IMR-90 (cell line): ENCODE measurements around the gene EID3. TPM values are rescaled to one million over a fixed set of nuclear protein-coding genes. Genes with fewer than 3 reads are reported as not detected.

Experiments used
- ATAC-seq: fragments of 200-7000 bp; cut with Tn5 transposase; 2 replicates; pipeline ENCODE4 v1.9.1; 2020; ENCODE audit warnings: low read depth, mild to moderate bottlenecking, moderate library complexity
- BruUV-seq: library from RNA; stranded (reverse); fragments of 400-500 nt; replicated peaks from 2 replicates; lab custom pipeline; 2021; lab: Mats Ljungman, UMichigan
- CTCF ChIA-PET: fragments of 300-600 bp; formaldehyde crosslinking; extraction: SDS; loops from one replicate; lab custom pipeline; 2021; ENCODE audit warnings: antibody characterized with exemption; lab: Yijun Ruan, JAX
- POLR2A ChIA-PET: fragments of 300-600 bp; sonication (Branson Sonifier 250); formaldehyde crosslinking; loops from one replicate; lab custom pipeline; 2022; ENCODE audit warnings: antibody characterized with exemption; ENCODE audit not compliant: unreplicated experiment; lab: Charles Lee
- DNase-seq: peaks from one replicate; pipeline ENCODE4 v3.0.0; 2013
- H2AFZ ChIP-seq: replicated peaks from 2 replicates; pipeline ENCODE3; 2013; ENCODE audit warnings: low read length, mild to moderate bottlenecking; ENCODE audit not compliant: poor library complexity
- H2AK5ac ChIP-seq: 2 replicates; pipeline ENCODE4 v1.6.1; 2013; ENCODE audit warnings: low read depth, low read length, inconsistent platforms
- H2AK9ac ChIP-seq: replicated peaks from 2 replicates; pipeline ENCODE3; 2013; ENCODE audit warnings: mild to moderate bottlenecking, low read depth, low read length, moderate library complexity; ENCODE audit not compliant: poor library complexity
- H2BK120ac ChIP-seq: 2 replicates; pipeline ENCODE4 v1.6.1; 2013; ENCODE audit warnings: low read depth, low read length, inconsistent platforms
- H2BK15ac ChIP-seq: 3 replicates; pipeline ENCODE4 v1.6.1; 2013; ENCODE audit warnings: low read depth, low read length, inconsistent platforms
- H2BK20ac ChIP-seq: 2 replicates; pipeline ENCODE4 v1.6.1; 2013; ENCODE audit warnings: low read depth, mild to moderate bottlenecking, inconsistent platforms, low read length, moderate library complexity
- H2BK5ac ChIP-seq: 2 replicates; pipeline ENCODE4 v1.6.1; 2013; ENCODE audit warnings: mild to moderate bottlenecking, low read depth, low read length, inconsistent platforms; ENCODE audit not compliant: poor library complexity, severe bottlenecking
- H3K14ac ChIP-seq: replicated peaks from 2 replicates; pipeline ENCODE4 v1.6.1; 2013; ENCODE audit warnings: low read depth, low read length, inconsistent platforms
- H3K18ac ChIP-seq: 2 replicates; pipeline ENCODE4 v1.6.1; 2013; ENCODE audit warnings: low read depth, low read length, control low read depth
- H3K23ac ChIP-seq: 2 replicates; pipeline ENCODE4 v1.6.1; 2013; ENCODE audit warnings: low read depth, low read length, inconsistent platforms
- H3K27ac ChIP-seq: 2 replicates; pipeline ENCODE4 v1.5.1; 2013; ENCODE audit warnings: mild to moderate bottlenecking, control low read depth, low read length; ENCODE audit not compliant: insufficient read depth
- H3K27me3 ChIP-seq: 2 replicates; pipeline ENCODE4 v1.6.1; 2013; ENCODE audit warnings: low read length; ENCODE audit not compliant: control insufficient read depth, insufficient read depth
- H3K36me3 ChIP-seq: 2 replicates; pipeline ENCODE4 v1.6.1; 2013; ENCODE audit warnings: low read length, mixed read lengths; ENCODE audit not compliant: control insufficient read depth, insufficient read depth
- H3K4ac ChIP-seq: 2 replicates; pipeline ENCODE4 v1.6.1; 2013; ENCODE audit warnings: low read depth, low read length, inconsistent platforms
- H3K4me1 ChIP-seq: 2 replicates; pipeline ENCODE4 v1.6.1; 2013; ENCODE audit warnings: low read length, mixed read lengths; ENCODE audit not compliant: control insufficient read depth, insufficient read depth
- H3K4me2 ChIP-seq: 2 replicates; pipeline ENCODE4 v1.6.1; 2013; ENCODE audit warnings: low read depth, mild to moderate bottlenecking, control low read depth, low read length, moderate library complexity
- H3K4me3 ChIP-seq: 2 replicates; pipeline ENCODE4 v1.5.1; 2013; ENCODE audit warnings: low read depth, mild to moderate bottlenecking, control low read depth, low read length, moderate library complexity; ENCODE audit not compliant: insufficient read depth
- H3K56ac ChIP-seq: 2 replicates; pipeline ENCODE4 v1.6.1; 2013; ENCODE audit warnings: low read length, inconsistent platforms; ENCODE audit not compliant: insufficient read depth; ENCODE audit errors: extremely low read depth
- H3K79me1 ChIP-seq, 2 experiments: 2 replicates each; pipeline ENCODE4 v1.6.1; 2013; ENCODE audit warnings: low read length in 2 of 2, inconsistent platforms in 1 of 2, low read depth in 1 of 2
- H3K9ac ChIP-seq: 2 replicates; pipeline ENCODE4 v1.6.1; 2013; ENCODE audit warnings: low read depth, low read length, control low read depth
- H3K9me1 ChIP-seq: 2 replicates; pipeline ENCODE4 v1.6.1; 2013; ENCODE audit warnings: low read length, inconsistent platforms; ENCODE audit not compliant: insufficient read depth
- H3K9me3 ChIP-seq: 2 replicates; pipeline ENCODE4 v1.6.1; 2013; ENCODE audit warnings: low read length; ENCODE audit not compliant: control insufficient read depth, insufficient read depth
- H4K20me1 ChIP-seq: 2 replicates; pipeline ENCODE4 v1.6.1; 2013; ENCODE audit warnings: low read length, inconsistent platforms; ENCODE audit not compliant: insufficient read depth
- H4K5ac ChIP-seq: 2 replicates; pipeline ENCODE4 v1.6.1; 2013; ENCODE audit warnings: mild to moderate bottlenecking, low read depth, low read length, control low read depth
- H4K8ac ChIP-seq, 2 experiments: 2 replicates each; pipeline ENCODE4 v1.6.1; 2013; ENCODE audit warnings: low read depth in 2 of 2, low read length in 2 of 2, control low read depth in 1 of 2, inconsistent platforms in 1 of 2
- H4K91ac ChIP-seq: 2 replicates; pipeline ENCODE4 v1.6.1; 2013; ENCODE audit warnings: low read depth, low read length, inconsistent platforms; ENCODE audit not compliant: insufficient read depth
- CEBPB ChIP-seq: IDR thresholded peaks from 2 replicates; pipeline ENCODE4 v1.6.1; 2012; ENCODE audit warnings: low read depth, low read length, improper control_type of control experiment
- CHD1 ChIP-seq: IDR thresholded peaks from 2 replicates; pipeline ENCODE4 v1.6.1; 2012; ENCODE audit warnings: low read depth, low read length, improper control_type of control experiment
- CTCF ChIP-seq: conservative IDR thresholded peaks from 2 replicates; pipeline ENCODE4 v1.5.1; 2012; ENCODE audit warnings: mild to moderate bottlenecking, low read depth, low read length, improper control_type of control experiment
- ELK1 ChIP-seq: fragments of 150-350 bp; IDR thresholded peaks from 2 replicates; pipeline ENCODE4 v1.6.1; 2016; ENCODE audit warnings: low read depth, mild to moderate bottlenecking, low read length, moderate library complexity, borderline replicate concordance
- FOS ChIP-seq: fragments of 150-350 bp; IDR thresholded peaks from 2 replicates; pipeline ENCODE4 v1.6.1; 2016; ENCODE audit warnings: low read depth, low read length
- MAFK ChIP-seq: IDR thresholded peaks from 2 replicates; pipeline ENCODE4 v1.6.1; 2012; ENCODE audit warnings: low read depth, low read length, improper control_type of control experiment
- MAZ ChIP-seq: IDR thresholded peaks from 2 replicates; pipeline ENCODE4 v1.6.1; 2012; ENCODE audit warnings: low read depth, mild to moderate bottlenecking, low read length, improper control_type of control experiment, moderate library complexity, borderline replicate concordance
- MXI1 ChIP-seq: IDR thresholded peaks from 2 replicates; pipeline ENCODE4 v1.6.1; 2012; ENCODE audit warnings: low read depth, mild to moderate bottlenecking, low read length, moderate library complexity, borderline replicate concordance
- NFE2L2 ChIP-seq: fragments of 150-350 bp; IDR thresholded peaks from 2 replicates; pipeline ENCODE4 v1.6.1; 2016; ENCODE audit warnings: low read depth, mild to moderate bottlenecking, low read length
- POLR2A ChIP-seq: IDR thresholded peaks from 2 replicates; pipeline ENCODE4 v1.6.1; 2012; ENCODE audit warnings: mild to moderate bottlenecking, low read depth, low read length
- RAD21 ChIP-seq: IDR thresholded peaks from 2 replicates; pipeline ENCODE4 v1.6.1; 2012; ENCODE audit warnings: low read length, improper control_type of control experiment
- RCOR1 ChIP-seq: IDR thresholded peaks from 2 replicates; pipeline ENCODE4 v1.6.1; 2012; ENCODE audit warnings: mild to moderate bottlenecking, low read length, improper control_type of control experiment; ENCODE audit not compliant: insufficient replicate concordance
- RFX5 ChIP-seq: IDR thresholded peaks from 2 replicates; pipeline ENCODE4 v1.8.0; 2012; ENCODE audit warnings: low read depth, mild to moderate bottlenecking, low read length, moderate library complexity
- SMC3 ChIP-seq: fragments of 150-350 bp; IDR thresholded peaks from 2 replicates; pipeline ENCODE4 v1.6.1; 2016; ENCODE audit warnings: low read depth, mild to moderate bottlenecking, antibody characterized with exemption, low read length, moderate library complexity
- USF2 ChIP-seq: fragments of 150-350 bp; IDR thresholded peaks from 2 replicates; pipeline ENCODE4 v1.6.1; 2017; ENCODE audit warnings: mild to moderate bottlenecking, antibody characterized with exemption, low read length, low read depth
- whole genome bisulfite sequencing, 2 experiments: methylation state at CpG; one replicate each; pipeline versions ENCODE4 v1.1.5 to v1.1.7; 2013; ENCODE audit warnings: missing lambda C conversion rate in 2 of 2; ENCODE audit not compliant: insufficient read length in 1 of 2; ENCODE audit errors: extremely low coverage in 2 of 2; 5-methylcytosine and 5-hydroxymethylcytosine counted together
- dilution Hi-C: fragments of 300-500 bp; cut with HindIII; formaldehyde crosslinking; loops from one replicate; pipeline ENCODE4 v1.14.3; 2018; ENCODE audit warnings: low sequenced_read_pairs; ENCODE audit not compliant: unreplicated experiment
- in situ Hi-C: fragments of 300-500 bp; cut with MboI; formaldehyde crosslinking; loops from 3 replicates; pipeline ENCODE4 v1.14.3; 2019; ENCODE audit warnings: low sequenced_read_pairs, inconsistent platforms, mixed read lengths
- intact Hi-C: fragments of 100-400 bp; cut with micrococcal nuclease; formaldehyde crosslinking; loops from 2 replicates; pipeline ENCODE4 v1.10.0; 2022
- polyA plus RNA-seq, 3 experiments: library from polyadenylated mRNA; depleted of rRNA; stranded (reverse); fragments of >200 nt; gene quantifications; 2 replicates each; pipeline ENCODE4 v1.2.3, GENCODE V29; 2012; ENCODE audit warnings: low replicate concordance in 1 of 3
- total RNA-seq: library from RNA; depleted of rRNA; stranded (reverse); fragments of >200 nt; gene quantifications from 2 replicates; pipeline ENCODE4 v1.2.3, GENCODE V29; 2012

EID3 gene
- total and polyA plus RNA-seq, 2 of the 4 experiments (the other 2 are of a cell fraction), result 2.2 to 4.1 TPM

GRCh38 chr12:104294927-104295668 lies 8.4 kb upstream of the EID3 start:
- no peak overlapping the region; the same call in 1 of the 2 replicates for H3K9ac ChIP-seq
- peaks cover 4 to 20% of the 10 kb centered on the region in 2 experiments; a peak in 1 of 4 replicates for H3K79me1 ChIP-seq
- H3K4me2 ChIP-seq, result peak overlapping the region; percentile 54
- no peak overlapping the region for H4K8ac ChIP-seq
- in situ Hi-C loops, result no loop called here
- H3K9me1 ChIP-seq, result peaks cover 6% of the 10 kb centered on the region; the same call in 1 of the 2 replicates
- no peak overlapping the region for H3K56ac ChIP-seq
- H2AK9ac ChIP-seq, result no peak overlapping the region
- no TSS peak for BruUV-seq
- H4K5ac ChIP-seq, result no peak overlapping the region
- H3K36me3 ChIP-seq, result peaks cover 56% of the 10 kb centered on the region
- H4K91ac ChIP-seq, result no peak overlapping the region
- dilution Hi-C loops, result no loop called here
- no peaks in the 10 kb centered on the region for H3K9me3 ChIP-seq
- peaks cover 23% of the 10 kb centered on the region for H3K4me1 ChIP-seq
- no peak overlapping the region for H2BK15ac ChIP-seq
- peak overlapping the region; percentile 2 for H2BK5ac ChIP-seq
- DNase-seq (no peak), ATAC-seq (no peak)
- WGBS, 2 experiments, result 100% methylated on average over 2 of the region's 9 CpGs; no CpG with 5 or more reads in 1 of the 2 experiments
- ChIA-PET CTCF (no interaction called here), POLR2A (interaction anchor here (0.6 to 1.4 kb wide), 3 partner anchors 8 to 115 kb away, joined by 3 read pairs; no protein-coding TSS in a partner anchor)
- intact Hi-C loops, result loop anchor here (10.0 kb wide), 1 partner anchor 420 kb away; no protein-coding TSS in a partner anchor
- H3K27ac ChIP-seq, result 0 out of 2 replicates have a peak overlapping the region, but pooled peaks have one; percentile 1
- H2AFZ ChIP-seq, result no peak overlapping the region
- H4K20me1 ChIP-seq, result peaks cover 93% of the 10 kb centered on the region
- no peak overlapping the region for H2AK5ac ChIP-seq
- no peak overlapping the region for H3K4ac ChIP-seq
- no peaks in the 10 kb centered on the region for H3K27me3 ChIP-seq
- no peak overlapping the region for H2BK20ac ChIP-seq
- no peak overlapping the region for H3K18ac ChIP-seq
- no peak overlapping the region for H3K14ac ChIP-seq
- no peak overlapping the region for H3K23ac ChIP-seq
- no peak overlapping the region for H3K4me3 ChIP-seq
- H2BK120ac ChIP-seq, result no peak overlapping the region
- TF ChIP-seq MAFK (no peak), CHD1 (no peak), MXI1 (no peak), NFE2L2 (no peak), SMC3 (no peak), CEBPB (no peak), RFX5 (no peak), MAZ (no peak), FOS (no peak), USF2 (no peak), RAD21 (no peak), POLR2A (no peak), ELK1 (no peak), RCOR1 (no peak), CTCF (no peak)
